ENCODE results near the gene TIMM10B. TPM values are rescaled to one million over a fixed set of nuclear protein-coding genes. Genes with fewer than 3 reads are reported as not detected.
A peak's percentile ranks its signal among the peaks of the same experiment; 100 is the strongest.

The TIMM10B gene
- total RNA-seq, 1 donor from 2014 or later, result 34.6 TPM

GRCh38 chr11:6458352-6459098 is 22.8 kb upstream of the TIMM10B start:
- TF ChIP-seq CTCF (IDR thresholded peaks at IDR 0.05), result no peak
- Histone ChIP-seq H3K27me3 (ENCODE audit: low read depth) (no peaks in the 10 kb centered on the region), H3K4me3 (no peak overlapping the region), H3K4me1 (no peaks in the 10 kb centered on the region), H3K9me3 (no peaks in the 10 kb centered on the region), H3K36me3 (peaks cover 92% of the 10 kb centered on the region), H3K27ac (peak overlapping the region; percentile 15)
- DNase-seq, result no peak
- intact Hi-C loops (cut with DNase I), result no loop called here
- peak; percentile 79 to 86 for ATAC-seq

GRCh38 chr11:6459099-6459450 is 22.2 kb upstream of the TIMM10B start:
- intact Hi-C loops (cut with DNase I), result no loop called here
- no peak for DNase-seq
- no peak for TF ChIP-seq CTCF (IDR thresholded peaks at IDR 0.05)
- no peak overlapping the region for H3K4me3 ChIP-seq
- no peak overlapping the region for H3K27ac ChIP-seq
- peaks cover 92% of the 10 kb centered on the region for H3K36me3 ChIP-seq
- H3K9me3 ChIP-seq, result no peaks in the 10 kb centered on the region
- H3K27me3 ChIP-seq (ENCODE audit: low read depth), result no peaks in the 10 kb centered on the region
- H3K4me1 ChIP-seq, result no peaks in the 10 kb centered on the region
- no peak for ATAC-seq

GRCh38 chr11:6468712-6469495 is 12.4 kb upstream of the TIMM10B start:
- Histone ChIP-seq H3K9me3 (no peaks in the 10 kb centered on the region), H3K4me3 (no peak overlapping the region), H3K27me3 (ENCODE audit: low read depth) (no peaks in the 10 kb centered on the region), H3K36me3 (peaks cover 17% of the 10 kb centered on the region), H3K4me1 (peaks cover 20% of the 10 kb centered on the region), H3K27ac (peak overlapping the region; percentile 56)
- ATAC-seq (peak; percentile 80 to 83), DNase-seq (peak; percentile 84)
- no peak for TF ChIP-seq CTCF (IDR thresholded peaks at IDR 0.05)
- intact Hi-C loops (cut with DNase I), result no loop called here

GRCh38 chr11:6469599-6469998 is 11.7 kb upstream of the TIMM10B start:
- DNase-seq, result no peak
- no peak overlapping the region for H3K4me3 ChIP-seq
- ATAC-seq, result no peak
- intact Hi-C loops (cut with DNase I), result no loop called here
- no peak for TF ChIP-seq CTCF (IDR thresholded peaks at IDR 0.05)
- no peaks in the 10 kb centered on the region for H3K9me3 ChIP-seq
- H3K36me3 ChIP-seq, result peaks cover 10% of the 10 kb centered on the region
- peak overlapping the region; percentile 56 for H3K27ac ChIP-seq
- peaks cover 20% of the 10 kb centered on the region for H3K4me1 ChIP-seq
- no peaks in the 10 kb centered on the region for H3K27me3 ChIP-seq (ENCODE audit: low read depth)

- peak overlapping the region; percentile 85 for H3K4me3 ChIP-seq
- TF ChIP-seq CTCF (IDR thresholded peaks at IDR 0.05), result no peak
- H3K27me3 ChIP-seq (ENCODE audit: low read depth), result no peaks in the 10 kb centered on the region
- intact Hi-C loops (cut with DNase I), result no loop called here
- ATAC-seq (no peak), DNase-seq (no peak)
- H3K36me3 ChIP-seq, result peaks cover 16% of the 10 kb centered on the region
- H3K9me3 ChIP-seq, result no peaks in the 10 kb centered on the region
- peak overlapping the region; percentile 46 for H3K27ac ChIP-seq
- H3K4me1 ChIP-seq, result peaks cover 20% of the 10 kb centered on the region
Observed at GRCh38 chr11:6472934-6473333, 8.4 kb upstream of the TIMM10B start.
